T-helper 1 cell (primary cell): ENCODE data around the gene UBE2C.
"Not testable (repeated sequence)": the region's sequence is repeated elsewhere in the genome, so short reads cannot be mapped to it uniquely, and the experiment has no call there.

Source experiments
- DNase-seq, 5 donors: peaks; one replicate each; pipeline ENCODE4 v3.0.0-alpha.2; 2012 to 2020
- total RNA-seq, 4 donors: gene quantifications; one replicate each; lab custom pipeline; 2026; lab: John Stamatoyannopoulos, UW

Gene UBE2C
- total RNA-seq: 0 to 1.2 (median 0.70) reads per million in 4 donors

GRCh38 chr20:45812157-45813005 is at the start of gene UBE2C:
Gene UBE2C (plus strand): TSS chr20:45812644. CDS start chr20:45812696, 52 bp downstream.
- peak; percentile 82 to 98 (median 91) for DNase-seq

- DNase-seq: not testable (repeated sequence)
Observed at GRCh38 chr20:45764618-45765282, 47.7 kb upstream of the UBE2C start.

GRCh38 chr20:45765307-45765875 is 47.1 kb upstream of the UBE2C start:
- DNase-seq: no peak

GRCh38 chr20:45765980-45766379 is 46.5 kb upstream of the UBE2C start:
- DNase-seq: no peak

- no peak for DNase-seq
Observed at GRCh38 chr20:45768479-45768878, 44.0 kb upstream of the UBE2C start.

GRCh38 chr20:45771182-45771759 is 41.2 kb upstream of the UBE2C start:
- DNase-seq: peak; percentile 46 to 76 (median 66)

- DNase-seq: no peak
Observed at GRCh38 chr20:45772693-45773092, 39.8 kb upstream of the UBE2C start.

- no peak for DNase-seq
Observed at GRCh38 chr20:45774945-45775344, 37.5 kb upstream of the UBE2C start.

- DNase-seq: no peak
Observed at GRCh38 chr20:45775411-45775810, 37.0 kb upstream of the UBE2C start.

GRCh38 chr20:45776931-45777330 is 35.5 kb upstream of the UBE2C start:
- DNase-seq: no peak

GRCh38 chr20:45779011-45779915 is 33.2 kb upstream of the UBE2C start:
- DNase-seq: no peak

- no peak for DNase-seq
Observed at GRCh38 chr20:45780159-45780558, 32.3 kb upstream of the UBE2C start.

- DNase-seq: no peak
Observed at GRCh38 chr20:45781391-45781931, 31.0 kb upstream of the UBE2C start.

GRCh38 chr20:45782890-45783289 is 29.6 kb upstream of the UBE2C start:
- DNase-seq: peak in 1 of 5 donors; percentile 26

- no peak for DNase-seq
Observed at GRCh38 chr20:45783656-45784294, 28.7 kb upstream of the UBE2C start.

- DNase-seq: no peak
Observed at GRCh38 chr20:45788351-45788750, 24.1 kb upstream of the UBE2C start.

GRCh38 chr20:45792317-45793118 is 19.9 kb upstream of the UBE2C start:
- no peak for DNase-seq

GRCh38 chr20:45796337-45797065 is 15.9 kb upstream of the UBE2C start:
- no peak for DNase-seq

GRCh38 chr20:45797510-45797909 is 14.9 kb upstream of the UBE2C start:
- not testable (repeated sequence) for DNase-seq

- not testable (repeated sequence) for DNase-seq
Observed at GRCh38 chr20:45797955-45798354, 14.5 kb upstream of the UBE2C start.
